HepG2 (cell line): ENCODE measurements around the gene RGS7. TPM values are rescaled to one million over a fixed set of nuclear protein-coding genes. Genes with fewer than 3 reads are reported as not detected.

Source experiments
- ATAC-seq: fragments of 200-7000 bp; cut with Tn5 transposase; 3 replicates; pipeline ENCODE4 v1.9.1; 2020; ENCODE audit warnings: mild to moderate bottlenecking, moderate library complexity
- BruUV-seq: library from RNA; stranded (reverse); fragments of 400-500 nt; replicated peaks from 2 replicates; lab custom pipeline; 2021; lab: Mats Ljungman, UMichigan
- CTCF ChIA-PET: fragments of 300-600 bp; formaldehyde crosslinking; extraction: SDS; loops from one replicate; lab custom pipeline; 2021; ENCODE audit warnings: low total read pairs, inconsistent platforms, low intra/inter-chr PET ratio; lab: Yijun Ruan, JAX
- POLR2A ChIA-PET: fragments of 350-600 bp; sonication (Branson Sonifier 250); formaldehyde crosslinking; loops from one replicate; lab custom pipeline; 2020; ENCODE audit warnings: antibody characterized with exemption, inconsistent platforms; lab: Yijun Ruan, JAX
- DNase-seq: peaks from one replicate; pipeline ENCODE4 v3.0.0-alpha.2; 2015; ENCODE audit warnings: low spot score
- FAIRE-seq: peaks from 3 replicates; lab custom pipeline; 2011; peaks lifted over from hg19 to GRCh38; lab: Jason Lieb, UNC
- H2AFZ ChIP-seq: one replicate; pipeline ENCODE4 v1.6.1; 2011; ENCODE audit warnings: low read length, inconsistent platforms
- H3K27ac ChIP-seq: fragments of 300-600 bp; 3 replicates; pipeline ENCODE4 v1.8.0; 2011; ENCODE audit warnings: mixed run types, mild to moderate bottlenecking, mixed read lengths, low read length, inconsistent platforms; ENCODE audit not compliant: insufficient read depth; ENCODE audit errors: extremely low read length
- H3K27me3 ChIP-seq, 2 experiments: fragments of 200-600 bp in 1 of 2; 2 replicates in 1 of 2; 3 replicates in 1 of 2; pipeline versions ENCODE4 v1.6.0 to v1.8.0; 2011; ENCODE audit warnings: low read length in 2 of 2, mild to moderate bottlenecking in 2 of 2, moderate library complexity in 2 of 2, inconsistent platforms in 1 of 2; ENCODE audit not compliant: insufficient read depth in 2 of 2, control insufficient read depth in 1 of 2
- H3K36me3 ChIP-seq, 2 experiments: fragments of 200-600 bp in 1 of 2; replicated peaks in 1 of 2; 2 replicates in 1 of 2; 3 replicates in 1 of 2; pipeline versions ENCODE4 v1.5.1 to v1.8.0; 2011; ENCODE audit warnings: low read length in 2 of 2, inconsistent platforms in 1 of 2; ENCODE audit not compliant: insufficient read depth in 2 of 2, control insufficient read depth in 1 of 2
- H3K4me1 ChIP-seq: 2 replicates; pipeline ENCODE4 v1.5.1; 2012; ENCODE audit warnings: low read length, inconsistent platforms; ENCODE audit not compliant: insufficient read depth
- H3K4me2 ChIP-seq: 2 replicates; pipeline ENCODE4 v1.6.0; 2011; ENCODE audit warnings: low read depth, low read length, inconsistent platforms
- H3K4me3 ChIP-seq, 3 experiments: fragments of 200-600 bp in 1 of 3; sonication (generic), shearing (Covaris generic) in 1 of 3; replicated peaks in 1 of 3; 2 replicates each; pipeline ENCODE4 v1.5.1; 2011 to 2016; ENCODE audit warnings: low read length in 3 of 3, inconsistent platforms in 2 of 3, low read depth in 2 of 3, mild to moderate bottlenecking in 2 of 3, control low read depth in 1 of 3, mixed read lengths in 1 of 3; ENCODE audit not compliant: insufficient read depth in 1 of 3
- H3K79me2 ChIP-seq: one replicate; pipeline ENCODE4 v1.6.1; 2011; ENCODE audit warnings: low read length, inconsistent platforms; ENCODE audit not compliant: insufficient read depth
- H3K9ac ChIP-seq: 2 replicates; pipeline ENCODE4 v1.6.0; 2011; ENCODE audit warnings: mild to moderate bottlenecking, low read depth, low read length, inconsistent platforms; ENCODE audit not compliant: insufficient read depth
- H3K9me3 ChIP-seq: 2 replicates; pipeline ENCODE4 v1.5.1; 2012; ENCODE audit warnings: mild to moderate bottlenecking, low read length
- H4K20me1 ChIP-seq: 2 replicates; pipeline ENCODE4 v1.6.0; 2011; ENCODE audit warnings: inconsistent platforms, mild to moderate bottlenecking, low read length, moderate library complexity; ENCODE audit not compliant: insufficient read depth
- ATF6 ChIP-seq: sonication (generic); formaldehyde crosslinking; conservative IDR thresholded peaks from 2 replicates; pipeline ENCODE4 v1.4.0; 2020; ENCODE audit warnings: missing genetic modification reagents
- ATM ChIP-seq: fragments of 450-650 bp; IDR thresholded peaks from 2 replicates; pipeline ENCODE4 v1.7.1; 2017; ENCODE audit warnings: mild to moderate bottlenecking, borderline replicate concordance
- CHD4 ChIP-seq: fragments of 200-600 bp; sonication (generic); IDR thresholded peaks from 2 replicates; pipeline ENCODE4 v1.7.0; 2017; ENCODE audit warnings: mild to moderate bottlenecking, low read length, borderline replicate concordance
- CREM ChIP-seq, 2 experiments: sonication (generic) in 1 of 2; formaldehyde crosslinking in 1 of 2; IDR thresholded peaks; 2 replicates each; pipeline versions ENCODE4 v1.4.0 to v1.6.1; 2016 to 2020; ENCODE audit warnings: antibody characterized with exemption in 1 of 2, mild to moderate bottlenecking in 1 of 2, missing genetic modification reagents in 1 of 2
- FOXK1 ChIP-seq: sonication (generic); formaldehyde crosslinking; IDR thresholded peaks from 2 replicates; pipeline ENCODE4 v1.4.0; 2020; ENCODE audit warnings: low read depth, missing genetic modification reagents, borderline replicate concordance
- IRF2 ChIP-seq: IDR thresholded peaks from 2 replicates; pipeline ENCODE4 v1.6.1; 2018; ENCODE audit warnings: missing genetic modification reagents, missing compliant biosample characterization
- MLX ChIP-seq: IDR thresholded peaks from 2 replicates; pipeline ENCODE4 v1.6.1; 2016
- NR2F6 ChIP-seq, 2 experiments: IDR thresholded peaks; 2 replicates each; pipeline ENCODE4 v1.6.1; 2016; ENCODE audit warnings: antibody characterized with exemption in 1 of 2, mild to moderate bottlenecking in 1 of 2
- TBP ChIP-seq: sonication (generic); formaldehyde crosslinking; IDR thresholded peaks from 2 replicates; pipeline ENCODE4 v1.5.0; 2020; ENCODE audit warnings: missing genetic modification reagents
- ZNF253 ChIP-seq: sonication (generic); formaldehyde crosslinking; IDR thresholded peaks from 2 replicates; pipeline ENCODE4 v1.8.0; 2022; ENCODE audit warnings: mild to moderate bottlenecking, missing genetic modification reagents, borderline replicate concordance
- ZNF792 ChIP-seq: IDR thresholded peaks from 2 replicates; pipeline ENCODE4 v1.6.1; 2016
- ZSCAN12 ChIP-seq: sonication (generic); formaldehyde crosslinking; IDR thresholded peaks from 2 replicates; pipeline ENCODE4 v1.9.0; 2021; ENCODE audit warnings: mild to moderate bottlenecking, missing genetic modification reagents
- WGBS: methylation state at CpG from one replicate; pipeline ENCODE4 v1.1.6; 2017; ENCODE audit warnings: low lambda C conversion rate; 5-methylcytosine and 5-hydroxymethylcytosine counted together
- in situ Hi-C: cut with HindIII; loops from 2 replicates; pipeline ENCODE4 v1.10.0; 2017; ENCODE audit warnings: low pct_unique_long_range_greater_than_20kb; ENCODE audit not compliant: extremely low pct_ligation_motif_present
- intact Hi-C: fragments of 100-400 bp; cut with micrococcal nuclease; formaldehyde crosslinking; loops from one replicate; pipeline ENCODE4 v1.10.0; 2022; ENCODE audit not compliant: unreplicated experiment
- polyA plus RNA-seq, 8 experiments: library from polyadenylated mRNA; depleted of rRNA in 3 of 8; stranded (reverse) in 7 of 8; unstranded in 1 of 8; fragments of >200 nt; fragmentation: Illumina TruSeq in 4 of 8; extraction: Trizol in 4 of 8; gene quantifications; 2 replicates each; pipeline versions ENCODE4 v1.2.1 to v1.2.3, GENCODE V29; 2011 to 2016; ENCODE audit warnings: low read depth in 4 of 8, missing spikeins in 1 of 8, mixed read lengths in 1 of 8; ENCODE audit not compliant: insufficient read depth in 1 of 8
- total RNA-seq, 5 experiments: library from RNA; depleted of rRNA; stranded (reverse); fragments of >200 nt; fragmentation: Illumina TruSeq; extraction: Trizol; gene quantifications; 2 replicates each; pipeline ENCODE4 v1.2.3, GENCODE V29; 2016; ENCODE audit warnings: low read depth in 1 of 5

Gene RGS7
- total and polyA plus RNA-seq, 2 of the 13 experiments (the other 11 are each of a cell fraction or from before 2014, with no cell fraction given): not detected

- no peak overlapping the region for H2AFZ ChIP-seq
- no peak overlapping the region for H3K9ac ChIP-seq
- no peaks in the 10 kb centered on the region for H3K9me3 ChIP-seq
- H3K4me2 ChIP-seq: no peak overlapping the region
- in situ Hi-C loops (no loop called here), intact Hi-C loops (no loop called here)
- 7% methylated on average over 5 of the region's 5 CpGs for WGBS
- no peaks in the 10 kb centered on the region for H3K4me1 ChIP-seq
- H3K27me3 ChIP-seq: no peaks in the 10 kb centered on the region
- no TSS peak for BruUV-seq
- TF ChIP-seq ZNF792 (CRISPR knock-in tag) (no peak), CREM (IDR thresholded peaks at IDR 0.05) (no peak), CREM (CRISPR knock-in tag; IDR thresholded peaks at IDR 0.05) (no peak), ATF6 (no peak), ZNF253 (CRISPR knock-in tag) (no peak), NR2F6 (IDR thresholded peaks at IDR 0.05) (no peak), NR2F6 (CRISPR knock-in tag; IDR thresholded peaks at IDR 0.05) (no peak), IRF2 (CRISPR knock-in tag) (no peak), TBP (CRISPR knock-in tag) (no peak), FOXK1 (no peak), MLX (CRISPR knock-in tag) (no peak), CHD4 (no peak), ZSCAN12 (CRISPR knock-in tag) (no peak), ATM (no peak)
- CTCF ChIA-PET: no interaction called here
- DNase-seq (no peak), ATAC-seq (no peak), FAIRE-seq (no peak)
- POLR2A ChIA-PET: no interaction called here
- H4K20me1 ChIP-seq: no peaks in the 10 kb centered on the region
- no peaks in the 10 kb centered on the region for H3K36me3 ChIP-seq
- H3K79me2 ChIP-seq: no peaks in the 10 kb centered on the region
- no peak overlapping the region for H3K4me3 ChIP-seq
- no peak overlapping the region for H3K27ac ChIP-seq
These were observed 388.1 kb downstream of the RGS7 start for GRCh38 chr1:240968864-240969263.
